HFF-Myc (cell line): ENCODE results near the gene SERINC5.
"Not testable (repeated sequence)": the region's sequence is repeated elsewhere in the genome, so short reads cannot be mapped to it uniquely, and the experiment has no call there.

ENCODE experiments used
- DNase-seq: peaks from one replicate; pipeline ENCODE4 v3.0.0-alpha.2; 2011; ENCODE audit warnings: low read depth; ENCODE audit errors: extremely low read depth
- H3K4me3 ChIP-seq: replicated peaks from 2 replicates; pipeline ENCODE4 v1.5.1; 2011; ENCODE audit warnings: low read depth, mild to moderate bottlenecking, control low read depth, low read length
- TF ChIP-seq, protein P1 (sequence below): IDR thresholded peaks from 2 replicates; pipeline ENCODE4 v1.5.1; 2012; ENCODE audit warnings: mild to moderate bottlenecking, low read depth, low read length, control low read depth; ENCODE audit errors: missing control alignments

SERINC5 gene

DNA sequence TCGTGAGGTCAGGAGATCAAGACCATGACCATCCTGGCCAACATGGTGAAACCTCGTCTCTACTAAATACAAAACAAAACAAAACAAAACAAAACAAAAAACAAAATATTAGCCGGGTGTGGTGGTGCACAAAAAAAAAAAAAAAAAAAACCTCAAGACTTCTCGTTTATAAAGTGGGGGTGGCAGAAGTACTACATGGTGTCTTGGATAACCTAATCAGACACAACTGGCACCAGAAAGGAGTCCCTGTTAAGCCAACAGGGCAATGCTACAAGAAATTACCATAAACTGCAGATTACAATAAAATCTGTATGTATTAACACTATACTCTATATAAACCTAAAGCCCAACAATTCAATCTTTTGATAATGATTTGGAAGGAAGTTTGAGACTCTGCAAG is 50.0 kb downstream of the SERINC5 start:
- TF ChIP-seq, protein P1, sequence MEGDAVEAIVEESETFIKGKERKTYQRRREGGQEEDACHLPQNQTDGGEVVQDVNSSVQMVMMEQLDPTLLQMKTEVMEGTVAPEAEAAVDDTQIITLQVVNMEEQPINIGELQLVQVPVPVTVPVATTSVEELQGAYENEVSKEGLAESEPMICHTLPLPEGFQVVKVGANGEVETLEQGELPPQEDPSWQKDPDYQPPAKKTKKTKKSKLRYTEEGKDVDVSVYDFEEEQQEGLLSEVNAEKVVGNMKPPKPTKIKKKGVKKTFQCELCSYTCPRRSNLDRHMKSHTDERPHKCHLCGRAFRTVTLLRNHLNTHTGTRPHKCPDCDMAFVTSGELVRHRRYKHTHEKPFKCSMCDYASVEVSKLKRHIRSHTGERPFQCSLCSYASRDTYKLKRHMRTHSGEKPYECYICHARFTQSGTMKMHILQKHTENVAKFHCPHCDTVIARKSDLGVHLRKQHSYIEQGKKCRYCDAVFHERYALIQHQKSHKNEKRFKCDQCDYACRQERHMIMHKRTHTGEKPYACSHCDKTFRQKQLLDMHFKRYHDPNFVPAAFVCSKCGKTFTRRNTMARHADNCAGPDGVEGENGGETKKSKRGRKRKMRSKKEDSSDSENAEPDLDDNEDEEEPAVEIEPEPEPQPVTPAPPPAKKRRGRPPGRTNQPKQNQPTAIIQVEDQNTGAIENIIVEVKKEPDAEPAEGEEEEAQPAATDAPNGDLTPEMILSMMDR: no peak
- DNase-seq: no peak

DNA sequence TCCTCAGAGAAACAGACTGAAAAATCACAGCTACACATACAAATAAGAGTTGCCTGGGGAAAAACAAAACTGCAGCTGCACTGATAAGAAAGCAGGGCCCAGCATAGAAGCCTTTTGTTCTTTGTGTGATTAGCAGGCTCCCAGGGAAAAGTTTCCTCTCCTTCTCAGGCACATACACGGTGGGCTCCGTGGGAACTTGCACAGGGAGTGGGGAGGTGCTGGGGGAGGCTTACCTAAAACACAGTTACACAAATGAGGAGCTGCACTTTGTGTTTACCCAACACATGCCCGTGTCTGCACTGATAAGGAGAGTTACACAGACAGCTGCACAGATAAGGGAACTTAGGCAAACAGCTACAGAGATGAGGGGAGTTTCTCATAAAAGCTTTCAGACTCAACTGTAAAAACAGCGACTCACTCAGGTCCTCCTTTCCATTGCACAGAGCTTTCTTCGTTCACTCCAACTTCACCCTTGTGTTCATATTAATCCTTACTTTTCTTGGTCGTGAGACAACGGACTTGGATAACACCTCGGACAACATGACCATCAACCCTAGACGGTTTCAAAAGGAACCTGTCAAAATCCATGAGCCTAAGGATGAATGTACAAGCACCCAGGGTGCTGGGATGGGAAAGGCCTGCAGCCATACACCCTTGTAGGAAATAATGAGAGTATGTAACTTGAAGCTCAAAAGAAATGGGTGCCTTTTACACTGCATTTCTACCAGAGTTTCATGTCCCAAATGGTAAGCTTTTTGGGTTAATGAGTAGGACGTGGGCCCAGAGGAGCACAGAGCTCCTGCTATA is 50.8 kb downstream of the SERINC5 start:
- TF ChIP-seq, protein P1: no peak
- DNase-seq: no peak
- no peak overlapping the region for H3K4me3 ChIP-seq

More for the DNA sequence above, 50.0 kb downstream of the SERINC5 start:
- no peak overlapping the region for H3K4me3 ChIP-seq

DNA sequence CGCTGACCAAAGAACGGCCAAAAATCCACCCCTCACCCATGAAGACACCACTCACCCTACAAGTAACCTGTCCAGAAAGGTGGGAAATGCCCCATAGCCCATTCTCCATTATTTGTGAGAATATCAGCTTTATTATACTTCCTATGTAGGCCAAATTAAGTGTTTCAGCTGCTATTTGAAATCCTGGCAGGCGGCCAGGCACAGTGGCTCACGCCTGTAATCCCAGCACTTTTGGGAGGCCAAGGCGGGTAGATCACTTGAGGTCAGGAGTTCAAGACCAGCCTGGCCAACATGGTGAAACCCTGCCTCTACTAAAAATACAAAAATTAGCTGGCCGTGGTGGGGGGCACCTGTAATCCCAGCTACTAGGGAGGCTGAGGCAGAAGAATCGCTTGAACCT is 54.1 kb downstream of the SERINC5 start:
- not testable (repeated sequence) for H3K4me3 ChIP-seq, DNase-seq

DNA sequence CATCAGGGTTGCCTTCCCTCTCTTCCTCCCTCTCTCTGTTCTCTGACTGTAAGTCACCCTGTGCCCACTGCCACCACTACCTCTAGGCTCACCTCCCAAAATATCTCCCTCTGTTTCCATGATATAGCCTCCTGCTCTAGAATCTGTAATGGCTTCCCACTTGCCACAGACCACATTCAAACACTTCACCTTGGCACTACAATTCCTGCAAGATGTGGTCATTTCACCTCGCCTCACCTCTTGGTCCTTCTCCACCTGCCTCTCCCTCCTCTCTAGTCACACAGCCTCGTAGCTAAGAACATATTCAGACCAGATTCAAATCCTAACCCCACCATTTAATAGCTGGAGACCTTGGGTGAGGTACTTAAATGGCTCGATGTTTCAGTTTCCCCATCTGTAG is 56.9 kb downstream of the SERINC5 start:
- TF ChIP-seq, protein P1: no peak
- DNase-seq: no peak
- H3K4me3 ChIP-seq: no peak overlapping the region

DNA sequence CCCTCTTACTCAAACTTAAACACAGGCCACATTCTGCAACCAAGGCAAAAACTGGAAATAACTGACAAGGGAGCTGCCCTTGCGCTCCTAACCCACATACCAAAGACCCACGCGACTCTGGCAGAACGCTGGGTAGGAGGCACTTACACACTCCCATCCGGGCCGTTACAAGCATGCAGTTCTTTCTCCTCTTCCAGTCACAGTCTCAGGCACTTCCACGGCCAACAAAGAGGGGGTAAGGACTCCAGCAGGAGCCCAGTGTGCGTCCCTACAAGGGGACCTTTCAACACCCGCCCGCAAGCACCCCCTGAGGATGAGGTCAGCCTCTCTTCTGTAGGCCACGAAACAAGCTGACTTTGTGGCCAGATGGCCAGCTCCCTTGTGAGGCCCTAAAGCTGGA is 57.4 kb downstream of the SERINC5 start:
- DNase-seq: no peak
- TF ChIP-seq, protein P1: no peak
- H3K4me3 ChIP-seq: no peak overlapping the region

DNA sequence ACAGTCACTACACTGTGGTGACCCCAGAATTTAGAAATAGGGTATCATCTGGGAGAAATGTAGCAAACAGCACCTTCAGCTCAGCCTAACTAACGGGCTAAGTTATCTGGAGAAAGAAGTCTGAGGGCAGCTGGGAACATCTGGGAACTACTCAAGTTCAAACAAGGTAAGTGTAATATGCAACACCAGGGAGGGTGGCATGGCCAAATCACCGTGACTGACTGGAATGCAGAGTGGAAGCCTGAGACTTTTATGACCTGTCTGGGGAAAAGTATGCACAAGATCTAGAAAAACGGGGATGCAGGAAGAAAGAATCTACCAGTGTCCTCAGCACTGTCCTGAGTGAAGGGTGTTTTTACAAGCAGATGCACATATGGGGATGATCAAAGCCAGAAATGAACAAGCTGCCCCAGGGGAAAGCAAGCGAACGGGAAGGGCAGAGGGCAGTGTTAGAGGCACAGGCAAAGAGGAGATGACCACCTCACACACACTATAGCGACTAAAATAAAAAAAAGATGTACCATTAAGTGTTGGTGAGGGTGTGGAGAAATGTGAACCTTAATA is 59.9 kb downstream of the SERINC5 start:
- peak; percentile 32 for DNase-seq
- TF ChIP-seq, protein P1: no peak
- H3K4me3 ChIP-seq: no peak overlapping the region

DNA sequence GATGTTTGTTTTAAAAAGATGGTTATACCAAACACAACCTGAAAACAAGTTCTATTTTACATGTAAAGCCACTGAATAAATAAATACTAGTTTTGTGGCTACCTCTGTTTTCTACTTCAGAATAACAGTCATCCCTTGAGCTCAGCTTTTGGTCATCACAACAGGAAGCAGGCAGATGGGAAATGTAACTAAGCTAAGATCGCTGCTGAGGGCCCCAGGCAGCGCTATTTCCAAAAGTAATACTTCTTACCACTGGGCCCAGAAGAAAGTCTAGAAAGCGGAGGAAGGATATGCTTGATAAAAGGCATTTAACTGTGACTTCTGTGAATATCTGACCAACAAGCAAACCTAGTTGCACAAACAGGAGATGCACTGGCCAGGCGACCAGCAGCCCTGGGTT is 61.4 kb downstream of the SERINC5 start:
- no peak for DNase-seq
- no peak overlapping the region for H3K4me3 ChIP-seq
- TF ChIP-seq, protein P1: no peak
